Prostate gland (tissue), 2 donors: ENCODE measurements around the gene SLC66A2.

ENCODE experiments used
- POLR2A ChIP-seq: fragments of 450-650 bp; IDR thresholded peaks from one replicate; pipeline ENCODE4 v1.6.1; 2016; ENCODE audit warnings: antibody characterized with exemption, mild to moderate bottlenecking
- TF ChIP-seq, protein P1 (sequence below), 4 experiments: fragments of 200-600 bp in 2 of 4; fragments of 450-650 bp in 2 of 4; sonication (generic) in 2 of 4; IDR thresholded peaks; 1 replicate in 3 of 4; 2 replicates in 1 of 4; pipeline ENCODE4 v1.5.1; 2016 to 2019; ENCODE audit warnings: antibody characterized with exemption in 4 of 4, mild to moderate bottlenecking in 2 of 4, moderate library complexity in 2 of 4

DNA sequence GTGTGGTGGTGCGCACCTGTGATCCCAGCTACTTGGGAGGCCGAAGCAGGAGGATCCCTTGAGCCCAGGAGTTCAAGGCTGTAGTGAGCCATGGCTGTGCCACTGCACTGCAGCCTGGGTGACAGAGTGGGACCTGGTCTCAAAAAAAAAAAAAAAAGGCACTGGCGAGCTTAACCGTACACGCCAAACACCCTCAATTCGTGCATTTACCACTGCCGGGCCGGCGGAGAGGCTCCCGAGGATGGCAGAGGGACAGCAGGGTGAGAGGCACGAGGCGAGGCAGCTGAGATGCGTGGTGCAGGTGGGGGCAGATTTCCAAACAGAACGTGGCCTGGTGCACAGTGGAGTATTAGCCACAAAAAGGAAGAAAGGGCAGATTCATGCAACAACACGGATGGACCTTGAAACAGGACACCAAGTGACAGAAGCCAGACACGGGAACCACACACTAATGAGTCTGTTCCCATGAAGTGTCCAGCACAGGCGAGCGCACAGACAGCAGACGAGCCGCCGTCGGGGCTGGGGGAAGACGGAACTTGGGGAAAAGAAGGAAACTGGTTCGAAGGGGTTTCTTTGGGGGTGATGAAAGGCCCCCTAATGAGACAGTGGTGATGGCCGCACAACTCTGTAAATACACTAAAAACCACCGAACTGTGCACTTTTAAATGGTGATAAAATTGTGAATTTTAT is 27.4 kb downstream of the SLC66A2 start:
- TF ChIP-seq, protein P1, sequence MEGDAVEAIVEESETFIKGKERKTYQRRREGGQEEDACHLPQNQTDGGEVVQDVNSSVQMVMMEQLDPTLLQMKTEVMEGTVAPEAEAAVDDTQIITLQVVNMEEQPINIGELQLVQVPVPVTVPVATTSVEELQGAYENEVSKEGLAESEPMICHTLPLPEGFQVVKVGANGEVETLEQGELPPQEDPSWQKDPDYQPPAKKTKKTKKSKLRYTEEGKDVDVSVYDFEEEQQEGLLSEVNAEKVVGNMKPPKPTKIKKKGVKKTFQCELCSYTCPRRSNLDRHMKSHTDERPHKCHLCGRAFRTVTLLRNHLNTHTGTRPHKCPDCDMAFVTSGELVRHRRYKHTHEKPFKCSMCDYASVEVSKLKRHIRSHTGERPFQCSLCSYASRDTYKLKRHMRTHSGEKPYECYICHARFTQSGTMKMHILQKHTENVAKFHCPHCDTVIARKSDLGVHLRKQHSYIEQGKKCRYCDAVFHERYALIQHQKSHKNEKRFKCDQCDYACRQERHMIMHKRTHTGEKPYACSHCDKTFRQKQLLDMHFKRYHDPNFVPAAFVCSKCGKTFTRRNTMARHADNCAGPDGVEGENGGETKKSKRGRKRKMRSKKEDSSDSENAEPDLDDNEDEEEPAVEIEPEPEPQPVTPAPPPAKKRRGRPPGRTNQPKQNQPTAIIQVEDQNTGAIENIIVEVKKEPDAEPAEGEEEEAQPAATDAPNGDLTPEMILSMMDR (IDR thresholded peaks at IDR 0.05): no peak
- TF ChIP-seq POLR2A: no peak
